ENCODE results near the gene PSMA1. TPM values are rescaled to one million over a fixed set of nuclear protein-coding genes. Genes with fewer than 3 reads are reported as not detected.

The PSMA1 gene
- total and polyA plus RNA-seq, 2 of the 13 experiments (the other 11 are each of a cell fraction or from before 2014, with no cell fraction given), result 188 to 229 TPM

DNA sequence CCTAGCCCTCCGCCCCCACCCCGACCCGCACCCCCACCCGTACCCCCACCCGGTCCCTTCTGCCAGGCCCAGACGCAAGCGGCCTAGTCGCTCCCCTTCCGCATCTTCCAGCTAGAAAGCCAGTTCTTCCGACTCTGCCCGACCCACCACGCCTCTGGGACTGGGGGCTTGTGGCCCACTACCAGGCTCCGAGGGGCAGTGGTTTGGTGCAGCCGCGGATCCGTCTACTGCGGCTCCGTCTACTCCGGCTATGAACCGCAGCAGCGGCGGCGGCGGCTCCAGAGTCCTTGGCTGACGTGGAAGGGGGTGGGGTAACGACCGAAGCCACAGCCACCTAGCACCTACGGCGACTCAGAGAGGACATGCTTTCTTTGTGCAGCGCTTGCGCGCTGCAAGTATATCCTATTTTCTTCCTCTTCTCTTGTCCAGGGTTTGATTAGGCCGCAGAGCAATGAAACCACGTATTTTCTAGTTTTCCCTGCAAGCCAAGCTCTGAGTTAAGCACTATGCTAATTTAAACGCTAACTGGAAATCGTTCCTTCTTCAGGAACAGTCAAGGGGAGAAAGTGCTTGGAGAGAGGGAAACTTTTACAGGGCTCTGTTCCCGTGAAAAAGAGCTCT is 20.5 kb downstream of the PSMA1 start, which contains the start of gene COPB1 (continued):
- TF ChIP-seq, protein P1, sequence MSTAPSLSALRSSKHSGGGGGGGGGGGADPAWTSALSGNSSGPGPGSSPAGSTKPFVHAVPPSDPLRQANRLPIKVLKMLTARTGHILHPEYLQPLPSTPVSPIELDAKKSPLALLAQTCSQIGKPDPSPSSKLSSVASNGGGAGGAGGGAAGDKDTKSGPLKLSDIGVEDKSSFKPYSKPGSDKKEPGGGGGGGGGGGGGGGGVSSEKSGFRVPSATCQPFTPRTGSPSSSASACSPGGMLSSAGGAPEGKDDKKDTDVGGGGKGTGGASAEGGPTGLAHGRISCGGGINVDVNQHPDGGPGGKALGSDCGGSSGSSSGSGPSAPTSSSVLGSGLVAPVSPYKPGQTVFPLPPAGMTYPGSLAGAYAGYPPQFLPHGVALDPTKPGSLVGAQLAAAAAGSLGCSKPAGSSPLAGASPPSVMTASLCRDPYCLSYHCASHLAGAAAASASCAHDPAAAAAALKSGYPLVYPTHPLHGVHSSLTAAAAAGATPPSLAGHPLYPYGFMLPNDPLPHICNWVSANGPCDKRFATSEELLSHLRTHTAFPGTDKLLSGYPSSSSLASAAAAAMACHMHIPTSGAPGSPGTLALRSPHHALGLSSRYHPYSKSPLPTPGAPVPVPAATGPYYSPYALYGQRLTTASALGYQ (CRISPR knock-in tag; IDR thresholded peaks at IDR 0.05), result 0 out of 2 replicates have a peak, but pooled peaks have one; percentile 31
- TF ChIP-seq, protein P2, sequence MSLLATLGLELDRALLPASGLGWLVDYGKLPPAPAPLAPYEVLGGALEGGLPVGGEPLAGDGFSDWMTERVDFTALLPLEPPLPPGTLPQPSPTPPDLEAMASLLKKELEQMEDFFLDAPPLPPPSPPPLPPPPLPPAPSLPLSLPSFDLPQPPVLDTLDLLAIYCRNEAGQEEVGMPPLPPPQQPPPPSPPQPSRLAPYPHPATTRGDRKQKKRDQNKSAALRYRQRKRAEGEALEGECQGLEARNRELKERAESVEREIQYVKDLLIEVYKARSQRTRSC (CRISPR knock-in tag; IDR thresholded peaks at IDR 0.05; ENCODE audit: low read depth), result no peak
- TF ChIP-seq ZBTB7B (CRISPR knock-in tag; IDR thresholded peaks at IDR 0.05) (peak; percentile 78; the same call in 1 of the 2 replicates), ZNF329 (CRISPR knock-in tag; IDR thresholded peaks at IDR 0.05; ENCODE audit: low read depth) (0 out of 2 replicates have a peak, but pooled peaks have one; percentile 54), ZNF547 (CRISPR knock-in tag; IDR thresholded peaks at IDR 0.05) (0 out of 2 replicates have a peak, but pooled peaks have one; percentile 41), ZNF30 (CRISPR knock-in tag; IDR thresholded peaks at IDR 0.05) (no peak), POLR2AphosphoS5 (IDR thresholded peaks at IDR 0.05; ENCODE audit: low read depth, low read length) (peak; percentile 98), FOSL2 (CRISPR knock-in tag; IDR thresholded peaks at IDR 0.05) (peak; percentile 60), HOXA5 (CRISPR knock-in tag; IDR thresholded peaks at IDR 0.05) (peak; percentile 67; the same call in 1 of the 2 replicates), ZNF331 (CRISPR knock-in tag; IDR thresholded peaks at IDR 0.05) (peak; percentile 72), ZNF563 (CRISPR knock-in tag; IDR thresholded peaks at IDR 0.05) (peak; percentile 73; the same call in 1 of the 2 replicates), PCBP1 (IDR thresholded peaks at IDR 0.05; ENCODE audit: borderline replicate concordance, low read depth, low read length) (0 out of 2 replicates have a peak, but pooled peaks have one; percentile 80)
- TF ChIP-seq, protein P3, sequence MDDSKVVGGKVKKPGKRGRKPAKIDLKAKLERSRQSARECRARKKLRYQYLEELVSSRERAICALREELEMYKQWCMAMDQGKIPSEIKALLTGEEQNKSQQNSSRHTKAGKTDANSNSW (CRISPR knock-in tag; IDR thresholded peaks at IDR 0.05; ENCODE audit: borderline replicate concordance), result no peak
- TF ChIP-seq, protein P4, sequence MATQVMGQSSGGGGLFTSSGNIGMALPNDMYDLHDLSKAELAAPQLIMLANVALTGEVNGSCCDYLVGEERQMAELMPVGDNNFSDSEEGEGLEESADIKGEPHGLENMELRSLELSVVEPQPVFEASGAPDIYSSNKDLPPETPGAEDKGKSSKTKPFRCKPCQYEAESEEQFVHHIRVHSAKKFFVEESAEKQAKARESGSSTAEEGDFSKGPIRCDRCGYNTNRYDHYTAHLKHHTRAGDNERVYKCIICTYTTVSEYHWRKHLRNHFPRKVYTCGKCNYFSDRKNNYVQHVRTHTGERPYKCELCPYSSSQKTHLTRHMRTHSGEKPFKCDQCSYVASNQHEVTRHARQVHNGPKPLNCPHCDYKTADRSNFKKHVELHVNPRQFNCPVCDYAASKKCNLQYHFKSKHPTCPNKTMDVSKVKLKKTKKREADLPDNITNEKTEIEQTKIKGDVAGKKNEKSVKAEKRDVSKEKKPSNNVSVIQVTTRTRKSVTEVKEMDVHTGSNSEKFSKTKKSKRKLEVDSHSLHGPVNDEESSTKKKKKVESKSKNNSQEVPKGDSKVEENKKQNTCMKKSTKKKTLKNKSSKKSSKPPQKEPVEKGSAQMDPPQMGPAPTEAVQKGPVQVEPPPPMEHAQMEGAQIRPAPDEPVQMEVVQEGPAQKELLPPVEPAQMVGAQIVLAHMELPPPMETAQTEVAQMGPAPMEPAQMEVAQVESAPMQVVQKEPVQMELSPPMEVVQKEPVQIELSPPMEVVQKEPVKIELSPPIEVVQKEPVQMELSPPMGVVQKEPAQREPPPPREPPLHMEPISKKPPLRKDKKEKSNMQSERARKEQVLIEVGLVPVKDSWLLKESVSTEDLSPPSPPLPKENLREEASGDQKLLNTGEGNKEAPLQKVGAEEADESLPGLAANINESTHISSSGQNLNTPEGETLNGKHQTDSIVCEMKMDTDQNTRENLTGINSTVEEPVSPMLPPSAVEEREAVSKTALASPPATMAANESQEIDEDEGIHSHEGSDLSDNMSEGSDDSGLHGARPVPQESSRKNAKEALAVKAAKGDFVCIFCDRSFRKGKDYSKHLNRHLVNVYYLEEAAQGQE (IDR thresholded peaks at IDR 0.05; ENCODE audit: borderline replicate concordance in 1 of 2, low read depth in 1 of 2, low read length in 2 of 2), result peak in 1 of 2 experiments; percentile 54; a peak in 1 of 4 replicates
- TF ChIP-seq, protein P5, sequence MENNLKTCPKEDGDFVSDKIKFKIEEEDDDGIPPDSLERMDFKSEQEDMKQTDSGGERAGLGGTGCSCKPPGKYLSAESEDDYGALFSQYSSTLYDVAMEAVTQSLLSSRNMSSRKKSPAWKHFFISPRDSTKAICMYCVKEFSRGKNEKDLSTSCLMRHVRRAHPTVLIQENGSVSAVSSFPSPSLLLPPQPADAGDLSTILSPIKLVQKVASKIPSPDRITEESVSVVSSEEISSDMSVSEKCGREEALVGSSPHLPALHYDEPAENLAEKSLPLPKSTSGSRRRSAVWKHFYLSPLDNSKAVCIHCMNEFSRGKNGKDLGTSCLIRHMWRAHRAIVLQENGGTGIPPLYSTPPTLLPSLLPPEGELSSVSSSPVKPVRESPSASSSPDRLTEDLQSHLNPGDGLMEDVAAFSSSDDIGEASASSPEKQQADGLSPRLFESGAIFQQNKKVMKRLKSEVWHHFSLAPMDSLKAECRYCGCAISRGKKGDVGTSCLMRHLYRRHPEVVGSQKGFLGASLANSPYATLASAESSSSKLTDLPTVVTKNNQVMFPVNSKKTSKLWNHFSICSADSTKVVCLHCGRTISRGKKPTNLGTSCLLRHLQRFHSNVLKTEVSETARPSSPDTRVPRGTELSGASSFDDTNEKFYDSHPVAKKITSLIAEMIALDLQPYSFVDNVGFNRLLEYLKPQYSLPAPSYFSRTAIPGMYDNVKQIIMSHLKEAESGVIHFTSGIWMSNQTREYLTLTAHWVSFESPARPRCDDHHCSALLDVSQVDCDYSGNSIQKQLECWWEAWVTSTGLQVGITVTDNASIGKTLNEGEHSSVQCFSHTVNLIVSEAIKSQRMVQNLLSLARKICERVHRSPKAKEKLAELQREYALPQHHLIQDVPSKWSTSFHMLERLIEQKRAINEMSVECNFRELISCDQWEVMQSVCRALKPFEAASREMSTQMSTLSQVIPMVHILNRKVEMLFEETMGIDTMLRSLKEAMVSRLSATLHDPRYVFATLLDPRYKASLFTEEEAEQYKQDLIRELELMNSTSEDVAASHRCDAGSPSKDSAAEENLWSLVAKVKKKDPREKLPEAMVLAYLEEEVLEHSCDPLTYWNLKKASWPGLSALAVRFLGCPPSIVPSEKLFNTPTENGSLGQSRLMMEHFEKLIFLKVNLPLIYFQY (CRISPR knock-in tag; IDR thresholded peaks at IDR 0.05; ENCODE audit: borderline replicate concordance), result peak; percentile 63; the same call in 1 of the 2 replicates
- TF ChIP-seq, protein P6, sequence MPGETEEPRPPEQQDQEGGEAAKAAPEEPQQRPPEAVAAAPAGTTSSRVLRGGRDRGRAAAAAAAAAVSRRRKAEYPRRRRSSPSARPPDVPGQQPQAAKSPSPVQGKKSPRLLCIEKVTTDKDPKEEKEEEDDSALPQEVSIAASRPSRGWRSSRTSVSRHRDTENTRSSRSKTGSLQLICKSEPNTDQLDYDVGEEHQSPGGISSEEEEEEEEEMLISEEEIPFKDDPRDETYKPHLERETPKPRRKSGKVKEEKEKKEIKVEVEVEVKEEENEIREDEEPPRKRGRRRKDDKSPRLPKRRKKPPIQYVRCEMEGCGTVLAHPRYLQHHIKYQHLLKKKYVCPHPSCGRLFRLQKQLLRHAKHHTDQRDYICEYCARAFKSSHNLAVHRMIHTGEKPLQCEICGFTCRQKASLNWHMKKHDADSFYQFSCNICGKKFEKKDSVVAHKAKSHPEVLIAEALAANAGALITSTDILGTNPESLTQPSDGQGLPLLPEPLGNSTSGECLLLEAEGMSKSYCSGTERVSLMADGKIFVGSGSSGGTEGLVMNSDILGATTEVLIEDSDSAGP (CRISPR knock-in tag; IDR thresholded peaks at IDR 0.05; ENCODE audit: borderline replicate concordance), result peak; percentile 63; the same call in 1 of the 2 replicates
